Stimulated activated CD8-positive, alpha-beta memory T cell treated with anti-CD3 and anti-CD28 coated beads, Interleukin-15, amount 100 ng/mL, for 24 hours (primary cell): Measurements from ENCODE around the gene STK39.

Experiments
- DNase-seq: peaks from one replicate; pipeline ENCODE4 v3.0.0-alpha.2; 2020; ENCODE audit warnings: low read depth

The STK39 gene

GRCh38 chr2:168208652-168209051 lies 38.7 kb downstream of the STK39 start:
- DNase-seq, result no peak

GRCh38 chr2:168207851-168208250 lies 39.5 kb downstream of the STK39 start:
- DNase-seq, result no peak

- no peak for DNase-seq
Observed at GRCh38 chr2:168203762-168204693, 43.4 kb downstream of the STK39 start.

- DNase-seq, result no peak
Observed at GRCh38 chr2:168201584-168202116, 45.7 kb downstream of the STK39 start.

- no peak for DNase-seq
Observed at GRCh38 chr2:168200930-168201583, 46.3 kb downstream of the STK39 start.

- DNase-seq, result no peak
Observed at GRCh38 chr2:168198476-168199207, 48.8 kb downstream of the STK39 start.

- no peak for DNase-seq
Observed at GRCh38 chr2:168196764-168197180, 50.6 kb downstream of the STK39 start.

- DNase-seq, result no peak
Observed at GRCh38 chr2:168194784-168195522, 52.4 kb downstream of the STK39 start.

GRCh38 chr2:168192839-168193616 lies 54.4 kb downstream of the STK39 start:
- DNase-seq, result no peak

- DNase-seq, result no peak
Observed at GRCh38 chr2:168191955-168192785, 55.2 kb downstream of the STK39 start.

- no peak for DNase-seq
Observed at GRCh38 chr2:168190590-168191336, 56.6 kb downstream of the STK39 start.

- DNase-seq, result no peak
Observed at GRCh38 chr2:168189835-168190569, 57.4 kb downstream of the STK39 start.

- no peak for DNase-seq
Observed at GRCh38 chr2:168188002-168188401, 59.4 kb downstream of the STK39 start.

- no peak for DNase-seq
Observed at GRCh38 chr2:168186452-168186851, 60.9 kb downstream of the STK39 start.

- no peak for DNase-seq
Observed at GRCh38 chr2:168185583-168186274, 61.7 kb downstream of the STK39 start.

GRCh38 chr2:168184681-168185513 lies 62.5 kb downstream of the STK39 start:
- DNase-seq, result no peak
